GM12878 (cell line): Measurements from ENCODE around the gene BCLAF3. TPM values are rescaled to one million over a fixed set of nuclear protein-coding genes. Genes with fewer than 3 reads are reported as not detected.

Source experiments
- ATAC-seq: fragments of 200-7000 bp; cut with Tn5 transposase; 3 replicates; pipeline ENCODE4 v1.9.1; 2020; ENCODE audit warnings: mild to moderate bottlenecking, moderate library complexity
- BruUV-seq: library from RNA; stranded (reverse); fragments of 400-500 nt; replicated peaks from 2 replicates; lab custom pipeline; 2021; lab: Mats Ljungman, UMichigan
- CTCF ChIA-PET: fragments of 300-600 bp; sonication (Branson Sonifier 250); formaldehyde crosslinking; extraction: SDS; loops from one replicate; lab custom pipeline; 2021; ENCODE audit warnings: inconsistent platforms; lab: Yijun Ruan, JAX
- POLR2A ChIA-PET: fragments of 350-600 bp; formaldehyde crosslinking; extraction: SDS; loops from one replicate; lab custom pipeline; 2021; ENCODE audit warnings: inconsistent platforms; lab: Charles Lee
- RAD21 ChIA-PET: fragments of 300-600 bp; sonication (Branson Sonifier 250); formaldehyde crosslinking; loops from one replicate; lab custom pipeline; 2023; ENCODE audit warnings: antibody characterized with exemption; ENCODE audit not compliant: unreplicated experiment; lab: Charles Lee
- SMC1A ChIA-PET: fragments of 300-600 bp; sonication (Branson Sonifier 250); formaldehyde crosslinking; loops from one replicate; lab custom pipeline; 2023; ENCODE audit not compliant: unreplicated experiment, uncharacterized antibody; lab: Charles Lee
- DNase-seq: peaks from one replicate; pipeline ENCODE4 v3.0.0-alpha.2; 2011; ENCODE audit warnings: low read depth, low spot score
- FAIRE-seq: peaks from 3 replicates; lab custom pipeline; 2011; peaks lifted over from hg19 to GRCh38; lab: Jason Lieb, UNC
- H2AFZ ChIP-seq: 2 replicates; pipeline ENCODE4 v1.6.0; 2011; ENCODE audit warnings: low read depth, low read length, control low read depth; ENCODE audit not compliant: control insufficient read depth
- H3K27ac ChIP-seq: 2 replicates; pipeline ENCODE4 v1.5.1; 2011; ENCODE audit warnings: control low read depth; ENCODE audit not compliant: control insufficient read depth, insufficient read depth
- H3K27me3 ChIP-seq, 2 experiments: replicated peaks in 1 of 2; 2 replicates each; pipeline versions ENCODE4 v1.6.0 to v1.6.1; 2011; ENCODE audit warnings: low read length in 1 of 2; ENCODE audit not compliant: control insufficient read depth in 2 of 2, insufficient read depth in 2 of 2
- H3K36me3 ChIP-seq, 2 experiments: 2 replicates each; pipeline ENCODE4 v1.5.1; 2011; ENCODE audit warnings: low read length in 1 of 2; ENCODE audit not compliant: control insufficient read depth in 2 of 2, insufficient read depth in 2 of 2
- H3K4me1 ChIP-seq: 2 replicates; pipeline ENCODE4 v1.6.1; 2011; ENCODE audit warnings: mild to moderate bottlenecking, low read length, moderate library complexity, mixed read lengths; ENCODE audit not compliant: control insufficient read depth, insufficient read depth
- H3K4me2 ChIP-seq: 2 replicates; pipeline ENCODE4 v1.6.0; 2011; ENCODE audit warnings: control low read depth; ENCODE audit not compliant: control insufficient read depth, insufficient read depth
- H3K4me3 ChIP-seq: fragments of 200-600 bp; sonication (generic); 2 replicates; pipeline ENCODE4 v1.5.1; 2016
- H3K79me2 ChIP-seq: 2 replicates; pipeline ENCODE4 v1.6.0; 2011; ENCODE audit warnings: low read length; ENCODE audit not compliant: control insufficient read depth, insufficient read depth
- H3K9ac ChIP-seq: 2 replicates; pipeline ENCODE4 v1.8.0; 2011; ENCODE audit warnings: low read length, control low read depth, mixed read lengths; ENCODE audit not compliant: control insufficient read depth, insufficient read depth
- H3K9me3 ChIP-seq: replicated peaks from 3 replicates; pipeline ENCODE4 v1.5.1; 2011; ENCODE audit warnings: mild to moderate bottlenecking, low read length; ENCODE audit not compliant: control insufficient read depth, insufficient read depth
- H4K20me1 ChIP-seq: 2 replicates; pipeline ENCODE4 v1.6.0; 2011; ENCODE audit not compliant: control insufficient read depth, insufficient read depth
- ASH2L ChIP-seq: fragments of 300-600, 200-600 bp; sonication (generic); IDR thresholded peaks from 2 replicates; pipeline ENCODE4 v1.6.1; 2017; ENCODE audit warnings: low read depth, mild to moderate bottlenecking, borderline replicate concordance
- ATF3 ChIP-seq: IDR thresholded peaks from 2 replicates; pipeline ENCODE4 v1.6.1; 2011; ENCODE audit warnings: low read depth, mild to moderate bottlenecking, low read length, moderate library complexity, borderline replicate concordance; ENCODE audit errors: extremely low read depth
- CUX1 ChIP-seq: IDR thresholded peaks from 2 replicates; pipeline ENCODE4 v1.6.1; 2012; ENCODE audit warnings: improper control_type of control experiment, low read depth, low read length; ENCODE audit not compliant: insufficient replicate concordance
- EP300 ChIP-seq, 2 experiments: fragments of 150-350 bp in 1 of 2; IDR thresholded peaks; 2 replicates each; pipeline ENCODE4 v1.6.1; 2011 to 2012; ENCODE audit warnings: low read depth in 2 of 2, low read length in 2 of 2, borderline replicate concordance in 1 of 2, improper control_type of control experiment in 1 of 2, inconsistent platforms in 1 of 2; ENCODE audit not compliant: control insufficient read depth in 1 of 2
- FOXK2 ChIP-seq: fragments of 450-650 bp; IDR thresholded peaks from 2 replicates; pipeline ENCODE4 v1.6.1; 2017; ENCODE audit warnings: mild to moderate bottlenecking, moderate library complexity
- HDGF ChIP-seq: fragments of 450-650 bp; IDR thresholded peaks from 2 replicates; pipeline ENCODE4 v1.6.1; 2016; ENCODE audit warnings: antibody characterized with exemption
- IKZF1 ChIP-seq: fragments of 450-650 bp; conservative IDR thresholded peaks from 2 replicates; pipeline ENCODE4 v1.6.1; 2017; ENCODE audit warnings: antibody characterized with exemption, mild to moderate bottlenecking
- IKZF2 ChIP-seq, 2 experiments: fragments of 450-650 bp; IDR thresholded peaks; 2 replicates each; pipeline ENCODE4 v1.6.1; 2017; ENCODE audit warnings: mild to moderate bottlenecking in 2 of 2, moderate library complexity in 2 of 2
- MEF2B ChIP-seq: fragments of 450-650 bp; IDR thresholded peaks from 2 replicates; pipeline ENCODE4 v1.6.1; 2018; ENCODE audit warnings: mild to moderate bottlenecking, moderate library complexity; ENCODE audit not compliant: partially characterized antibody, poor library complexity, severe bottlenecking
- POLR2AphosphoS5 ChIP-seq: IDR thresholded peaks from 2 replicates; pipeline ENCODE4 v1.6.1; 2011; ENCODE audit warnings: mild to moderate bottlenecking, low read length, inconsistent platforms
- RAD21 ChIP-seq: IDR thresholded peaks from 2 replicates; pipeline ENCODE4 v1.6.1; 2011; ENCODE audit warnings: mild to moderate bottlenecking, low read depth, low read length, moderate library complexity; ENCODE audit not compliant: insufficient read depth
- SIN3A ChIP-seq: IDR thresholded peaks from 2 replicates; pipeline ENCODE4 v1.6.1; 2012; ENCODE audit warnings: low read depth, low read length, improper control_type of control experiment
- SKIL ChIP-seq: fragments of 450-650 bp; IDR thresholded peaks from 2 replicates; pipeline ENCODE4 v1.6.1; 2017; ENCODE audit warnings: mild to moderate bottlenecking, low read depth, inconsistent platforms; ENCODE audit not compliant: poor library complexity, severe bottlenecking
- SUZ12 ChIP-seq: fragments of 200-600 bp; sonication (generic); IDR thresholded peaks from one replicate; pipeline ENCODE4 v1.6.1; 2018; ENCODE audit warnings: antibody characterized with exemption, mild to moderate bottlenecking; ENCODE audit not compliant: unreplicated experiment
- TAF1 ChIP-seq: IDR thresholded peaks from 2 replicates; pipeline ENCODE4 v1.6.1; 2011; ENCODE audit warnings: mild to moderate bottlenecking, low read depth, low read length, borderline replicate concordance
- TCF7 ChIP-seq: IDR thresholded peaks from 2 replicates; pipeline ENCODE4 v1.6.1; 2014; ENCODE audit warnings: antibody characterized with exemption, borderline replicate concordance
- WGBS: methylation state at CpG from one replicate; pipeline ENCODE4 v1.1.6; 2016; ENCODE audit warnings: low lambda C conversion rate; ENCODE audit not compliant: insufficient replicate concordance, insufficient coverage; ENCODE audit errors: missing lambda C conversion rate; 5-methylcytosine and 5-hydroxymethylcytosine counted together
- in situ Hi-C: fragments of 300-500 bp; cut with MboI; formaldehyde crosslinking; loops from 9 replicates; pipeline ENCODE4 v1.14.3; 2018; ENCODE audit warnings: mixed read lengths
- intact Hi-C: fragments of 100-400 bp; cut with micrococcal nuclease; formaldehyde crosslinking; loops from one replicate; pipeline ENCODE4 v1.14.2; 2022; ENCODE audit not compliant: unreplicated experiment
- polyA plus RNA-seq, 11 experiments: library from polyadenylated mRNA; depleted of rRNA in 4 of 11; unstranded in 6 of 11; stranded (reverse) in 5 of 11; fragments of >200 nt; fragmentation: Nextera tagmentation in 4 of 11; fragmentation: Illumina TruSeq in 1 of 11; extraction: Ambion mirVana in 4 of 11; extraction: Trizol in 1 of 11; gene quantifications; 1 replicate in 1 of 11; 2 replicates in 10 of 11; pipeline versions ENCODE4 v1.2.1 to v1.2.3, GENCODE V29; 2011 to 2016; ENCODE audit warnings: inconsistent platforms in 2 of 11, missing spikeins in 2 of 11, low read depth in 1 of 11
- total RNA-seq, 4 experiments: library from RNA; depleted of rRNA in 3 of 4; stranded (reverse); fragments of >200 nt in 3 of 4; fragmentation: Illumina TruSeq in 1 of 4; extraction: Trizol in 1 of 4; gene quantifications; 2 replicates each; pipeline versions ENCODE4 v1.2.1 to v1.2.3, GENCODE V29; 2013 to 2021

The BCLAF3 gene
- total and polyA plus RNA-seq, 10 of the 15 experiments (the other 5 are each of a cell fraction or from before 2014, with no cell fraction given), result 0.74 to 4.4 (median 2.6) TPM

GRCh38 chrX:20015422-20015821 is 24.6 kb upstream of the BCLAF3 start (continued):
- TF ChIP-seq SUZ12 (no peak), TCF7 (no peak), MEF2B (peak; percentile 28), SIN3A (no peak)

DNA sequence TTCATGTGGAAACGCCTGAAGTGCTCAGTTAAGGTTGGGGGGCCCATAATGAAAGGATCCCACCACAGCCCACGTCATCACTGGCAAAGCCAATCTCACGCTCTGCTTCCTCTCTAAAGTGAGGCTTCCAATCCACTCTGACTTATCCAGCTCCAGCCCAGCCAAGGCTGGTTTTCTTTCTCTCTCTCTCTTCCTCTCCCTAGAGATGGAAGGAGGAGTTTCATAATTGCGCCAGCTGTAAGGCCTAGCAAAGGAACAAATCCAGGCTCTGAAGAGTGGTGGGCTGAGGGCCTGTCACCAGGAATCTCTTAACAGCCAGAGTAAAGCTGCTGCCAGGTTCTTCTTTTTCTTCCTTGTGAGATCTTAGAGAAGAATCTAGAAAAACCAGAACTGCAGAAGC is 20.7 kb upstream of the BCLAF3 start:
- POLR2A ChIA-PET, result interaction anchor here (1.3 kb wide), 1 partner anchor 15 kb away, joined by 3 read pairs; no protein-coding TSS in a partner anchor
- SMC1A ChIA-PET, result interaction anchor here (2.9 kb wide), 1 partner anchor 11 kb away, joined by 10 read pairs; no protein-coding TSS in a partner anchor
- no peaks in the 10 kb centered on the region; the same call in 1 of the 3 replicates for H3K9me3 ChIP-seq
- ATAC-seq (no peak), DNase-seq (no peak), FAIRE-seq (no peak)
- RAD21 ChIA-PET, result no interaction called here
- H3K27ac ChIP-seq, result no peak overlapping the region
- no peaks in the 10 kb centered on the region for H4K20me1 ChIP-seq
- intact Hi-C loops, result no loop called here
- no peak overlapping the region for H3K9ac ChIP-seq
- in situ Hi-C loops, result no loop called here
- H3K36me3 ChIP-seq, result no peaks in the 10 kb centered on the region
- CTCF ChIA-PET, result interaction anchor here (0.9 kb wide), 1 partner anchor 10 kb away, joined by 3 read pairs; no protein-coding TSS in a partner anchor
- BruUV-seq, result no TSS peak
- H3K4me3 ChIP-seq, result no peak overlapping the region
- no peaks in the 10 kb centered on the region for H3K4me1 ChIP-seq
- no peak overlapping the region for H2AFZ ChIP-seq
- no peak overlapping the region for H3K4me2 ChIP-seq
- no peaks in the 10 kb centered on the region for H3K79me2 ChIP-seq
- 35% methylated on average over 4 of the region's 4 CpGs for WGBS
- H3K27me3 ChIP-seq, result no peaks in the 10 kb centered on the region
- no peak for TF ChIP-seq ASH2L
- no peak for TF ChIP-seq FOXK2
- no peak for TF ChIP-seq EP300 (IDR thresholded peaks at IDR 0.05; ENCODE audit: borderline replicate concordance in 1 of 2, control insufficient read depth in 1 of 2, low read depth in 2 of 2, low read length in 2 of 2)
- no peak for TF ChIP-seq RAD21
- no peak for TF ChIP-seq ATF3
- TF ChIP-seq POLR2AphosphoS5, result no peak
- TF ChIP-seq IKZF2 (IDR thresholded peaks at IDR 0.05), result no peak
- no peak for TF ChIP-seq TAF1
- TF ChIP-seq HDGF, result no peak
- no peak for TF ChIP-seq CUX1
- no peak for TF ChIP-seq SKIL
- TF ChIP-seq IKZF1, result no peak
